A549 (cell line): ENCODE results near the gene UST. TPM values are rescaled to one million over a fixed set of nuclear protein-coding genes. Genes with fewer than 3 reads are reported as not detected.

Source experiments
- ATAC-seq, 2 experiments: fragments of 200-7000 bp in 1 of 2; fragments of >200 bp in 1 of 2; cut with Nextera tagmentation in 1 of 2; cut with Tn5 transposase in 1 of 2; 3 replicates each; pipeline versions ENCODE4 v1.8.0 to v1.9.1; 2018 to 2020; ENCODE audit warnings: mild to moderate bottlenecking in 1 of 2, moderate library complexity in 1 of 2
- CTCF ChIA-PET: fragments of 300-600 bp; sonication (Branson Sonifier 250); formaldehyde crosslinking; extraction: SDS; loops from one replicate; lab custom pipeline; 2021; ENCODE audit warnings: antibody characterized with exemption, inconsistent platforms; lab: Yijun Ruan, JAX
- POLR2A ChIA-PET: fragments of 350-600 bp; formaldehyde crosslinking; extraction: SDS; loops from one replicate; lab custom pipeline; 2021; ENCODE audit warnings: antibody characterized with exemption, inconsistent platforms; lab: Yijun Ruan, JAX
- DNase-seq, 2 experiments: peaks; one replicate each; pipeline versions ENCODE4 v3.0.0 to v3.0.0-alpha.2; 2011 to 2016; ENCODE audit warnings: low read depth in 1 of 2, low spot score in 1 of 2
- FAIRE-seq: peaks from 2 replicates; lab custom pipeline; 2011; peaks lifted over from hg19 to GRCh38; lab: Jason Lieb, UNC
- H3K27ac ChIP-seq, 2 experiments: fragments of >200 bp; sonication (Bioruptor Twin); formaldehyde crosslinking; 3 replicates each; pipeline ENCODE4 v1.5.1; 2016 to 2017
- H3K4me1 ChIP-seq: fragments of >200 bp; sonication (Bioruptor Twin); formaldehyde crosslinking; 3 replicates; pipeline ENCODE4 v1.6.1; 2016
- H3K4me2 ChIP-seq: fragments of >200 bp; sonication (Bioruptor Twin); formaldehyde crosslinking; 3 replicates; pipeline ENCODE4 v1.6.1; 2016
- H3K4me3 ChIP-seq: fragments of >200 bp; sonication (Bioruptor Twin); formaldehyde crosslinking; 3 replicates; pipeline ENCODE4 v1.5.1; 2016
- H3K9me3 ChIP-seq: fragments of >200 bp; sonication (Bioruptor Twin); formaldehyde crosslinking; 3 replicates; pipeline ENCODE4 v1.6.1; 2016
- ATOH8 ChIP-seq: fragments of 250-450 bp; sonication (Bioruptor Pico); IDR thresholded peaks from 2 replicates; pipeline ENCODE4 v1.5.0; 2020; ENCODE audit warnings: low read depth, mild to moderate bottlenecking, moderate library complexity
- CEBPB ChIP-seq, 2 experiments: fragments of >200 bp in 1 of 2; sonication (Bioruptor Twin) in 1 of 2; formaldehyde crosslinking in 1 of 2; IDR thresholded peaks; 2 replicates each; pipeline ENCODE4 v1.6.1; 2012 to 2016
- CHD4 ChIP-seq: fragments of 200-600 bp; sonication (generic); IDR thresholded peaks from 2 replicates; pipeline ENCODE4 v1.6.1; 2016; ENCODE audit warnings: antibody characterized with exemption, mild to moderate bottlenecking, borderline replicate concordance
- CTCF ChIP-seq: fragments of >200 bp; sonication (Bioruptor Twin); formaldehyde crosslinking; IDR thresholded peaks from 3 replicates; pipeline ENCODE4 v1.5.1; 2016
- E2F6 ChIP-seq: IDR thresholded peaks from 2 replicates; pipeline ENCODE4 v1.6.1; 2012; ENCODE audit warnings: low read depth, borderline replicate concordance
- FOSL2 ChIP-seq, 2 experiments: fragments of 450-650 bp in 1 of 2; fragments of >200 bp in 1 of 2; sonication (Bioruptor Twin) in 1 of 2; formaldehyde crosslinking; IDR thresholded peaks; 2 replicates each; pipeline versions ENCODE4 v1.5.0 to v1.6.1; 2016 to 2020; ENCODE audit warnings: mild to moderate bottlenecking in 1 of 2, moderate library complexity in 1 of 2
- FOXS1 ChIP-seq: fragments of 250-450 bp; sonication (Bioruptor Pico); IDR thresholded peaks from 2 replicates; pipeline ENCODE4 v1.5.0; 2020; ENCODE audit warnings: mild to moderate bottlenecking, moderate library complexity
- GATA3 ChIP-seq: IDR thresholded peaks from 2 replicates; pipeline ENCODE4 v1.6.1; 2012; ENCODE audit warnings: borderline replicate concordance
- HDAC2 ChIP-seq: fragments of 200-600 bp; sonication (generic); IDR thresholded peaks from 2 replicates; pipeline ENCODE4 v1.6.1; 2016
- HOXB5 ChIP-seq: fragments of 250-450 bp; sonication (Bioruptor Pico); IDR thresholded peaks from 2 replicates; pipeline ENCODE4 v1.5.0; 2020; ENCODE audit warnings: mild to moderate bottlenecking, moderate library complexity
- JUN ChIP-seq, 2 experiments: fragments of >200 bp; sonication (Bioruptor Twin); formaldehyde crosslinking; IDR thresholded peaks; 2 replicates in 1 of 2; 3 replicates in 1 of 2; pipeline ENCODE4 v1.6.1; 2016 to 2017
- MAFK ChIP-seq: fragments of 450-650 bp; IDR thresholded peaks from 2 replicates; pipeline ENCODE4 v1.6.1; 2014; ENCODE audit not compliant: partially characterized antibody
- NFE2L2 ChIP-seq: fragments of 150-350 bp; conservative IDR thresholded peaks from 2 replicates; pipeline ENCODE4 v1.6.1; 2014; ENCODE audit warnings: low read length
- PHF8 ChIP-seq: fragments of 200-600 bp; sonication (generic); IDR thresholded peaks from 2 replicates; pipeline ENCODE4 v1.6.1; 2016; ENCODE audit warnings: low read depth, mild to moderate bottlenecking, antibody characterized with exemption, moderate library complexity, borderline replicate concordance
- RAD21 ChIP-seq, 2 experiments: fragments of >200 bp in 1 of 2; sonication (Bioruptor Twin) in 1 of 2; formaldehyde crosslinking in 1 of 2; IDR thresholded peaks in 1 of 2; conservative IDR thresholded peaks in 1 of 2; 2 replicates in 1 of 2; 3 replicates in 1 of 2; pipeline ENCODE4 v1.6.1; 2012 to 2018; ENCODE audit warnings: inconsistent platforms in 1 of 2
- RCOR1 ChIP-seq: fragments of 150-350 bp; IDR thresholded peaks from 2 replicates; pipeline ENCODE4 v1.6.1; 2014; ENCODE audit warnings: antibody characterized with exemption, low read length, low read depth
- REST ChIP-seq: fragments of 200-600 bp; sonication (generic); IDR thresholded peaks from 2 replicates; pipeline ENCODE4 v1.6.1; 2016; ENCODE audit warnings: antibody characterized with exemption, mild to moderate bottlenecking, moderate library complexity
- RFX5 ChIP-seq: fragments of 450-650 bp; IDR thresholded peaks from 2 replicates; pipeline ENCODE4 v1.7.1; 2014; ENCODE audit warnings: antibody characterized with exemption, mild to moderate bottlenecking, moderate library complexity
- SMC3 ChIP-seq: fragments of >200 bp; sonication (Bioruptor Twin); formaldehyde crosslinking; IDR thresholded peaks from 3 replicates; pipeline ENCODE4 v1.6.1; 2018; ENCODE audit warnings: inconsistent platforms
- SREBF2 ChIP-seq: fragments of 450-650 bp; IDR thresholded peaks from 2 replicates; pipeline ENCODE4 v1.6.1; 2014; ENCODE audit warnings: mild to moderate bottlenecking, moderate library complexity
- ZSCAN20 ChIP-seq: fragments of 250-450 bp; sonication (Bioruptor Pico); IDR thresholded peaks from 2 replicates; pipeline ENCODE4 v1.8.0; 2022; ENCODE audit warnings: mild to moderate bottlenecking, moderate library complexity
- WGBS: methylation state at CpG from one replicate; pipeline ENCODE4 v1.1.6; 2017; ENCODE audit errors: missing lambda C conversion rate; 5-methylcytosine and 5-hydroxymethylcytosine counted together
- polyA plus RNA-seq, 4 experiments: library from polyadenylated mRNA; depleted of rRNA in 3 of 4; stranded (reverse); fragments of >200 nt; fragmentation: RNase III in 1 of 4; extraction: RNeasy Plus Mini Kit Qiagen cat#74134 plus additional on column Dnase treatment in 1 of 4; gene quantifications; 2 replicates in 3 of 4; 3 replicates in 1 of 4; pipeline ENCODE4 v1.2.3, GENCODE V29; 2011 to 2017

UST gene
- polyA plus RNA-seq, 2 of the 4 experiments (the other 2 are of a cell fraction) = 0.54 to 1.7 TPM

- ATAC-seq (peak; percentile 78 to 82), DNase-seq (peak; percentile 10 to 20), FAIRE-seq (no peak)
- ChIA-PET CTCF (interaction anchor here (0.8 to 1.5 kb wide), 3 partner anchors 54 to 395 kb away, joined by 4 to 5 read pairs (median 5); no protein-coding TSS in a partner anchor), POLR2A (interaction anchor here (0.7 kb wide), 1 partner anchor 19 kb away, joined by 3 read pairs; no protein-coding TSS in a partner anchor)
- 14% methylated on average over 9 of the region's 15 CpGs for WGBS
- no peaks in the 10 kb centered on the region for H3K9me3 ChIP-seq
- H3K4me2 ChIP-seq = peak overlapping the region; percentile 58
- H3K27ac ChIP-seq = no peak overlapping the region
- no peaks in the 10 kb centered on the region for H3K4me1 ChIP-seq
- no peak overlapping the region for H3K4me3 ChIP-seq
- TF ChIP-seq MAFK (no peak), NFE2L2 (no peak), HOXB5 (no peak), SMC3 (no peak), ATOH8 (no peak), CHD4 (no peak), GATA3 (no peak), REST (no peak), FOSL2 (IDR thresholded peaks at IDR 0.05) (no peak), FOSL2 (CRISPR knock-in tag; IDR thresholded peaks at IDR 0.05) (no peak), RCOR1 (no peak), HDAC2 (no peak)
Measured at GRCh38 chr6:148972481-148972880, 225.7 kb downstream of the UST start.

GRCh38 chr6:148973538-148974208, 226.8 kb downstream of the UST start:
- ATAC-seq (peak in 1 of 2 experiments; percentile 57; a peak in 1 of 6 replicates), FAIRE-seq (no peak)
- no peak overlapping the region for H3K4me2 ChIP-seq
- H3K4me3 ChIP-seq = no peak overlapping the region
- no peak for TF ChIP-seq JUN (IDR thresholded peaks at IDR 0.05)
- no peak for TF ChIP-seq ATOH8
- no peak for TF ChIP-seq CEBPB (IDR thresholded peaks at IDR 0.05)
- no peak for TF ChIP-seq SREBF2
- peak; percentile 29; the same call in 2 of the 3 replicates for TF ChIP-seq CTCF
- peak; percentile 42 to 54; a peak in 4 of 5 replicates for TF ChIP-seq RAD21 (conservative IDR thresholded peaks at IDR 0.05 in 1 of 2, IDR thresholded peaks at IDR 0.05 in 1 of 2)
- TF ChIP-seq REST = no peak
- no peak for TF ChIP-seq RFX5
- TF ChIP-seq ZSCAN20 = no peak
- no peak for TF ChIP-seq PHF8
- TF ChIP-seq E2F6 = no peak
- TF ChIP-seq SMC3 = no peak; the same call in 2 of the 3 replicates
- TF ChIP-seq FOXS1 (CRISPR knock-in tag) = no peak
- TF ChIP-seq, all 56 proteins: peak for 2
- Histone ChIP-seq H3K4me1 (no peaks in the 10 kb centered on the region), H3K9me3 (no peaks in the 10 kb centered on the region), H3K27ac (no peak overlapping the region)
- peak; percentile 24 to 32 for DNase-seq
- WGBS = 17% methylated on average over 5 of the region's 5 CpGs
- ChIA-PET CTCF (interaction anchor here (1.0 to 1.8 kb wide), 6 partner anchors 9 to 414 kb away, joined by 3 to 6 read pairs (median 4); no protein-coding TSS in a partner anchor), POLR2A (no interaction called here)
